CD4-positive, alpha-beta T cell treated with Interferon alpha-2 for 1 hour (primary cell): Measurements from ENCODE around the gene CARM1.

Experiments
- DNase-seq, 2 donors: peaks; one replicate each; pipeline ENCODE4 v3.0.0-alpha.2; 2020 to 2022

Gene CARM1

DNA sequence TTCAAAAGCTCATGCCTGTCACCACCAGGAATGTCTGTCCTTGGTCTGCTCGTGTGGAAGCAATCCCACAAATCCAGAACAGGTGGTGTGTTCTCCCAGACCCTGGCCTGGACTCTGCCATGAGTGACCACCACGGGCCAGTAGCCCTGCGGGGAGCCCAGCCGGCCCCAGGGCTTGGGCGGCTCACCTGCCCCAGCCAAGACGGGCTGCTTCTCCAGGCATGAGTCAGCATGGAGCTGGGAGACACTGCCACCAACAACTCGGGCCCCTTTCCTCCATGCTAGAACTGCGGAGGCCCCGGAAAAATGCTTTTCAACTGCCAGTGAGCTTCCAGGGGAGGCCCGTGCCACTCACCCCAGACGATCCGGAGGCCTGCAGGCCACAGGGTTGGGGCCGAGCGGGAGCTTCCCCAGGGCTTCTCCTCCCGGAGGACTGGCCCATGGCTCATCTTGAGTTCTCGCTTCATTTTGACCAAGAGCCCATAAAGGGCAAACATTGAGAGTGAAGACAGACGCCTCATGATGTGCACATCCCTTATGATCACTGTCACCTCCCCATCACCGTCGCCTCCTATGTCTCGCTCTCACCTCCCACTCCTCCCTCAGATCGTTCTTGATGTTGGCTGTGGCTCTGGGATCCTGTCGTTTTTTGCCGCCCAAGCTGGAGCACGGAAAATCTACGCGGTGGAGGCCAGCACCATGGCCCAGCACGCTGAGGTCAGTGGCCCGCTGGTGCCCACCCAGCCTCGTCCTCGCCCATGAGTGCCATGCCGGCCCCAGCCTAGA, 40.4 kb downstream of the CARM1 start:
- no peak for DNase-seq

DNA sequence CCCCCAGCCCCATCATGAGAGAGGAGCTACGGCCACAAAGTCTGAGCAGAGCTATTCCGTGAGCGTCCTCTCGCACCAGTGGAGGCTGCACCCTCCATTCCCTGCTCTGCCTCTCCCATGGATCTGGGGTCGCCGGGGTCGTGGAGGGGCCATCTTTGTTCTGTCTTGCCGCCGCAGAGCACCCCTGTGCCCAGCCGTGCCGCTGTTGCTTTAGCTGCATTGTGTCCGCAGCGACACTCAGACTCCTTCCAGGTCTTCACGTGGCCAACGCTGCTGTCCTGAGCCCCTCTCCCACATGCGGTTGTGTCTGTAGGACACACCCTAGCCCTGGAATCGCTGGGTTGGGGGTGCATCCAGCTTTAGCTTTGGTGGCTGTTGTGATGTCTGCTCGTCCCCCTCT, 41.3 kb downstream of the CARM1 start:
- no peak for DNase-seq

DNA sequence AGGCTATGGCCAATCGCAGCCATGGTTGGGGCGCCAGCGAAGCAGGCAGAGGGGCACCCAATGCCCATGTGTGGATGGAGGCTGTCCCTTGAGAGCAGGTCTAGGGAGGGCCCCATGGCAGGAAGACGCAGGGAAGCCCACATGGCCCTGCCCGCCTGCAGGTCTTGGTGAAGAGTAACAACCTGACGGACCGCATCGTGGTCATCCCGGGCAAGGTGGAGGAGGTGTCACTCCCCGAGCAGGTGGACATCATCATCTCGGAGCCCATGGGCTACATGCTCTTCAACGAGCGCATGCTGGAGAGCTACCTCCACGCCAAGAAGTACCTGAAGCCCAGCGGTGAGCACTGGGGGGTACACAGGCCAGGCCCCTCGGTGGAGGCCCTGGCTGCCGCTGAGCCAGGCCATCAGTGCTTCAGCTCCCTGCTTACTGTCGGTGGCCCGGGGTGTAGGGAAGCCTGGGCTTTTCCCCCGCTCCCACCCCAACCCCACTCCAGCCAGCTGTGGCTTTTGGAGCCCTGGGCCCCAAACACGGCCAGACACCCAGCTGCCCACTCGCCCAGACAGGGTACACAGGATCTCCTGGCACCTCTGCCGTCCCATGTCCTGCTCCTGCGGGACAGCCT, 42.5 kb downstream of the CARM1 start:
- DNase-seq = no peak

DNA sequence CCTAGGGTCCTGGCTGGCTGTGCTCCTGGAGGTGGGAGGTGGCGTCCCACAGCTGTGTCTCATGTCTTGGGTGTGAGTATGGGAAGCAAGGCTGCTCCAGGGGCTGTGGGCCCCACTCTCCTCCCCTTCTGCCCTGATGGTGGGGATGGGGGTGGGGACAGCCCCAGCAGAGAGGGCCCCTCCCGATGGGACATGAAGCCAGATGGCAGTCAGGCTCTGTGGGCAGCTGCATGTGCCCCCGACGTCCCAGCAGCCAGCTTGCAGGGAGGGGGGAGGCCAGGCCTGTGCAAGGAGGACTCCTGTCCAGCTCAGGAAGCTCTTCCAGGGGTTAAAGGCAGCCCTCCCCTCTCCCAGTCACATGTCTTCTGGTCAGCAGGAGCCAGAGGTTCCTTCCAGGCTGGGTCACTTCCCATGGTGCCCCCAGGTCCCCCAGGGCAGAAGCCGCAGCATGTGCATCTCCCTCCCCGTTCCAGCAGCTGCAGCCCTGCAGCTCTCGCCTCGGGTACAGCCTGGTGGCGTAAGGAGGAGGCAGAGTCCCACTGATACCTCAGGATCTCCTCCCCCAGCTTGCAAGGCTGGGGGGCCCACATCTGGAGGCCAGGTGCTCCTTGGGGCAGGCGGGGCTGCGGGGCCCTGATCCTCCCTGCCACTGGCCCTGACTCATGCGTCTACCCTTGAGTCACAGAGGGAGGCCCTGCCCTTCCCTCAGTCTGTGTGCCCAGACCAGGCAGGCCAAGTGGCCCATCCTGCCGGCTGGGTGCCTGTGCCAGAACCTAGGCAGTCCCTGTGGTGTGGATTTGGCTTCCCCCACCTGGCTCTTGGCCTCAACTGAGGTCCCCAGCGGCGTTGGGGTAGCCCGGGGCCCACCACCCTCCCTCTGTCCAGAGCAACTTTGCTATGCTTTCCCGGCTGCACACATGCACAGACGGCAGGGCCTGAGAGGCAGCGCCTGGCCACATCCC, 44.1 kb downstream of the CARM1 start:
- no peak for DNase-seq

DNA sequence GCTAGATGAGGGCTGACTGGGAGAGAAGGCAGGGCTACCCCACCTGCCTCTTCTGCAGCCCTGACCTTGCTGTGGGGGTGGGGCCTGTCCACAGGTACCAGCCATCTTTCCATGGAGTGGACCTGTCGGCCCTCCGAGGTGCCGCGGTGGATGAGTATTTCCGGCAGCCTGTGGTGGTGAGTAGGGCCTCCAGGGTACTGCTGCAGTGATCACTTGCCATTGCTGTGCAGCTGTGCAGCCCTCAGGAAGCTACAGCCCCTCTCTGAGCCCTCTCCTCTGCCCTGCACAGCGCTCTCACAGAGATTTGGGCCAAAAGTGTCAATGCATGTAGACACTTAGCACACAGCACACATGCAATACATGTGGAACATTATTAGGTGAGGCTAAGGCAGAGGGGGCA, 45.2 kb downstream of the CARM1 start:
- DNase-seq = no peak

DNA sequence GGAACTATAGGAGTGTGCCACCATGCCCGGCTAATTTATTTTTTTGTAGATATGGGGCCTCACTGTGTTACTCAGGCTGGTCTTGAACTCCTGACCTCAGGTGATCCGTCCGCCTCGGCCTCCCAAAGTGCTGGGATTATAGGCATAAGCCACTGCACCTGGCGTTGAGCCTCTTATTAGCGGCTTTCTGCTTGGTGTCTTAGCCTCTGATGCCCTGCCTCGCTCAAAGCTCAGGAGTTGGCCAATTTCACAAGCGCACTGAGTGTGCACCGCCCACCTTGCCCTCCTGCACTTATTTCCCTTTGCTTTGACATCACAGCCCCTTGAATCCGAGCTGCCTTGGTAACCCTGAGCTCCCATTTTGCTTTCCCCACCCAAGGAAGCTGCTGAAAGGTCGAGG, 47.0 kb downstream of the CARM1 start:
- no peak for DNase-seq

DNA sequence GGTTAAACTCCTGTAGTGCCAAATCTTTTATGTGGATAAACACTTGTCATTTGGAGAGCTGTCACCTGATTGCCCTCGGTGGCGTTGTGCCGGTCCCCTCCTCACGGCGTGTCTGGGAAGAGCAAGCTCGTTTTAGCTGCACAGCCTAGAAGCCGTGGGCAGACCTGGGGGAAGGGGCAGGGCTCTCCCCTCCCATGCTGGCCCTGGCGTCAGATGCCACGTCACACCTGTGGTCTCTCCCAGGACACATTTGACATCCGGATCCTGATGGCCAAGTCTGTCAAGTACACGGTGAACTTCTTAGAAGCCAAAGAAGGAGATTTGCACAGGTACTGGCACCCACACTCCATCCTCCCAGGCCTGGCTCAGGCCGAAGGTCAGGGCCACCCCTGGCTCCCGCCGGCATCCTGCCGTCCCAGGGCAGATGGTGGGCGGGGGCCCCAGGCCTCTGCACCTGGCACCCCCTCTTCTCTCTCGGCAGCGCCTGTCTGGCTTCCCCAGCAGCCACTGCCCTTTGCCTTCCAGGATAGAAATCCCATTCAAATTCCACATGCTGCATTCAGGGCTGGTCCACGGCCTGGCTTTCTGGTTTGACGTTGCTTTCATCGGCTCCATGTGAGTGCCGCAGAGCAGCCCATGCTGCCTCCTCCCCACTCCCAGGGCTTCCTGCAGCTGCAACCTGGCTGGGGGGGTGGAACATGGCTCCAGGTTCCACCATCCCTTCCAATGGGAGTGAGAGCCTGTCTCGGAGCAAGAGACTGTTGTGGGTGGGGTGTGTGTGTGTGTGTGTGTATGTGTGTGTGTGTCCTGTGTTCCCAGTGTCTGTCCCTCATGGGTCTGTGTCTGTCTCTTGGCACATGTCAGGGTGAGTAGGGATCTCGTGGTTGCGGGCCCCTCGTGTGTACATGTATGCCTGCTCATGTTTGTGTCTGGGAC, 48.3 kb downstream of the CARM1 start:
- DNase-seq = no peak

DNA sequence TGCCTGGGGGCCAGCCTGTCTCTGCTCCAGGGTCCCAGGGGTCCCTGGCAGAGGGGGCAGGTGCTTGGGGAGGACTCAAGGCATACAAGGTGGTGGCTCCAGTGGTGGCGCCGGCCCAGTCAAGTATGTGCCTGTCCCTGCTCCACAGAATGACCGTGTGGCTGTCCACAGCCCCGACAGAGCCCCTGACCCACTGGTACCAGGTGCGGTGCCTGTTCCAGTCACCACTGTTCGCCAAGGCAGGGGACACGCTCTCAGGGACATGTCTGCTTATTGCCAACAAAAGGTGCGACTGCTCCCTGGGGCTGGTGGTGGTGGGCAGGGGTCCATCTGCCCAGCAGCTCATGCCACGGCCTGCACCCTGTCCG, 48.9 kb downstream of the CARM1 start:
- no peak for DNase-seq

DNA sequence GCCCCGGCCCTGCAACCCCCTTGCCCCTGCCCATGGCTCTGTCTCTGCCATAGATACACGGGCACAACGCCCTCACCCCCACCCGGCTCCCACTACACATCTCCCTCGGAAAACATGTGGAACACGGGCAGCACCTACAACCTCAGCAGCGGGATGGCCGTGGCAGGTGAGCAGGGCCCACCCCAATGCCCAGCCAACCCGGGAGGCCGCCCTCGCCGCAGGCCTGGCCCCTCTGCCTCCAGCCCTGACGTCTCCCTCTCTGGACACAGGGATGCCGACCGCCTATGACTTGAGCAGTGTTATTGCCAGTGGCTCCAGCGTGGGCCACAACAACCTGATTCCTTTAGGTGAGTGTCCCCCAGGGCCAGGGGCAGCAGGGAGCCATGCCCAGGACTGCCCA, 49.4 kb downstream of the CARM1 start:
- no peak for DNase-seq

DNA sequence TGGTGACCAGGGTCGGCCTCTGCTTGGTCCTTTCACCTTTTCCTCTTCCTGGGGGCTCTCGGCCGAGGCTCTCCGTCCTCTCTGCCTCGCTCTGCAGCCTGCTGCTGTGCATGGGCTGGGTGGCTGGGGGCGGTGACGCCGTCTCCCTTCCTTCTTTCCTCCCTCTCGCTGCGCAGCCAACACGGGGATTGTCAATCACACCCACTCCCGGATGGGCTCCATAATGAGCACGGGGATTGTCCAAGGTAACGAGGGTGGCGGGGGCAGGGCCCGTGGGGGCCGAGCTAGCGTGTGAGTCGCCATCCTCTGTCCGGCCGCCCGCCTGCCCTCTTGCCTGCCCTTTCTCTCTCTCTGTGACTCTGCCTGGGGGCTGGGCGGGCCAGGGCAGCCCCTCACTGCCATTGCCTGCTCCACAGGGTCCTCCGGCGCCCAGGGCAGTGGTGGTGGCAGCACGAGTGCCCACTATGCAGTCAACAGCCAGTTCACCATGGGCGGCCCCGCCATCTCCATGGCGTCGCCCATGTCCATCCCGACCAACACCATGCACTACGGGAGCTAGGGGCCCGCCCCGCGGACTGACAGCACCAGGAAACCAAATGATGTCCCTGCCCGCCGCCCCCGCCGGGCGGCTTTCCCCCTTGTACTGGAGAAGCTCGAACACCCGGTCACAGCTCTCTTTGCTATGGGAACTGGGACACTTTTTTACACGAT, 50.0 kb downstream of the CARM1 start:
- no peak for DNase-seq

DNA sequence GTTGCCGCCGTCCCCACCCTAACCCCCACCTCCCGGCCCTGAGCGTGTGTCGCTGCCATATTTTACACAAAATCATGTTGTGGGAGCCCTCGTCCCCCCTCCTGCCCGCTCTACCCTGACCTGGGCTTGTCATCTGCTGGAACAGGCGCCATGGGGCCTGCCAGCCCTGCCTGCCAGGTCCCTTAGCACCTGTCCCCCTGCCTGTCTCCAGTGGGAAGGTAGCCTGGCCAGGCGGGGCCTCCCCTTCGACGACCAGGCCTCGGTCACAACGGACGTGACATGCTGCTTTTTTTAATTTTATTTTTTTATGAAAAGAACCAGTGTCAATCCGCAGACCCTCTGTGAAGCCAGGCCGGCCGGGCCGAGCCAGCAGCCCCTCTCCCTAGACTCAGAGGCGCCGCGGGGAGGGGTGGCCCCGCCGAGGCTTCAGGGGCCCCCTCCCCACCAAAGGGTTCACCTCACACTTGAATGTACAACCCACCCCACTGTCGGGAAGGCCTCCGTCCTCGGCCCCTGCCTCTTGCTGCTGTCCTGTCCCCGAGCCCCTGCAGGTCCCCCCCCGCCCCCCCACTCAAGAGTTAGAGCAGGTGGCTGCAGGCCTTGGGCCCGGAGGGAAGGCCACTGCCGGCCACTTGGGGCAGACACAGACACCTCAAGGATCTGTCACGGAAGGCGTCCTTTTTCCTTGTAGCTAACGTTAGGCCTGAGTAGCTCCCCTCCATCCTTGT, 50.7 kb downstream of the CARM1 start:
- DNase-seq = no peak

DNA sequence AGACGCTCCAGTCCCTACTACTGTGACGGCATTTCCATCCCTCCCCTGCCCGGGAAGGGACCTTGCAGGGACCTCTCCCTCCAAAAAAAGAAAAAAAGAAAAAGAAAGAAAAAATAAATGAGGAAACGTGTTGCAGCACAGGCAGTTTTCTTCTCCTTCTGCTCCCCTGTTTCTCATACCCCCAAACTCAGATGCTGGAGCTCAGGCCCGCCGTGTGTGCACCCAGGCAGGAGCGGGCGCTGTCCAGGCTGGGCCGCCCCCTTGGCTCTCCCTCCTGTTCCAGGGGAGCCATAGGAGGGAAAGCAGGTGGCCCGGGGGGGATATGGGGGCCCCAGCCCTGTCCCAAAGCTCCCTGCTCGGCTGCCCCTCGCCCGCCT, 51.3 kb downstream of the CARM1 start:
- DNase-seq = no peak

DNA sequence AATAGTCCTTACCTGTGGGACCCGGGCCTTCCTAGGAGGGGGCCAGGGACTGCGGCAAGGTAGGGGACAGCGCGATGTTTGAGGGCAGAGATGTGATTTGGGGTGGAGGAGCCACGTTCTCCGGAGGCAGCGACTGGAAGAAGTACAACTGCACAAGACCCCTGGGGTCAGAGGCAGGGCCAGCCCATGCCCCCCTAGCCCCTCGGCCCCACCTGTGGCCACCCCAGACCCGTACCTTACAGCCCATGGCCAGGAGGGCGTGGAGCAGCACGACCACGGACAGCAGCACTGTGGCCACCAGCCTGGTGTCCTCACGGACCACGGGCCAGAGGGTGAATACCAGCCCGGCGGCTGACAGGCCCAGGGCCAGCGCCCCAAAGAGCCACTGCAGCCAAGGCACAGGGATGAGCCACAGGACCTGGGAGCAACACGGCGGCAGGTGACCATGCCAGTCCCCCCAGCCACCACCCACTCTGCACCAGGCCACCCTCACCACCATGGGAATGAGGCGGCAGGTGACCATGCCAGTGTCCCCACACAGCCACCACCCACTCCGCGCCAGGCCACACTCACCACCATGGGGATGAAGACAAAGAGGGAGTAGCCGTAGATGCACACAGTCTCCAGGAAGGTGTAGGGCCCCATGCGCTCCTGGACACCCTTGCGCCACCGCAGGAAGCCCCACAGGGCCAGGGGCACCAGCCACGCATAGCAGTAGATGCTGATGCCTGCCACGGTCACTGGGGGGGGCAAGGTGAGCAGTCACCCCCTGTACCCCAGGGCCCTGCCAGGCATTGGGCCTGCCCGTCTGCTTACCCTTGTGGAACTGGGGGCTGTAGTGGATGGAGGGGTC, 52.1 kb downstream of the CARM1 start:
- no peak for DNase-seq

DNA sequence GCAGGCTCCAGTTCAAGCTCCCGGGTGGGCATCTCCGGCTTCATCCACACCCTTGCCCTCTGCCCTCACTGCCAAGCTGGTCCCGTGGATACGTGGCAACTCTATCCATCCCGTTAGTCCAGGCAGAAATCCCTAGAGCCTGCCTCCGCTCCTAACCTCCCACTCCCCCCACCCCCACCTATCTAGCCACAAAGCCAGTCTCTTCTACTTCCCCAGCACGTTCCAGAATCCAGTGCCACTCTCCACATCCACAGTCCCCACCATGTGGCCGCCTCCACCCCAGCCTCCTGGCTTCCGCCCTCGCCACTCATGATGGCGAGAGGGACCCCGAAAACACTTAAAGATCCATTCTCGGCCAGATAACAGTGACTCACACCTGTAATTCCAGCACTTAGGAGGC, 53.2 kb downstream of the CARM1 start:
- no peak for DNase-seq

DNA sequence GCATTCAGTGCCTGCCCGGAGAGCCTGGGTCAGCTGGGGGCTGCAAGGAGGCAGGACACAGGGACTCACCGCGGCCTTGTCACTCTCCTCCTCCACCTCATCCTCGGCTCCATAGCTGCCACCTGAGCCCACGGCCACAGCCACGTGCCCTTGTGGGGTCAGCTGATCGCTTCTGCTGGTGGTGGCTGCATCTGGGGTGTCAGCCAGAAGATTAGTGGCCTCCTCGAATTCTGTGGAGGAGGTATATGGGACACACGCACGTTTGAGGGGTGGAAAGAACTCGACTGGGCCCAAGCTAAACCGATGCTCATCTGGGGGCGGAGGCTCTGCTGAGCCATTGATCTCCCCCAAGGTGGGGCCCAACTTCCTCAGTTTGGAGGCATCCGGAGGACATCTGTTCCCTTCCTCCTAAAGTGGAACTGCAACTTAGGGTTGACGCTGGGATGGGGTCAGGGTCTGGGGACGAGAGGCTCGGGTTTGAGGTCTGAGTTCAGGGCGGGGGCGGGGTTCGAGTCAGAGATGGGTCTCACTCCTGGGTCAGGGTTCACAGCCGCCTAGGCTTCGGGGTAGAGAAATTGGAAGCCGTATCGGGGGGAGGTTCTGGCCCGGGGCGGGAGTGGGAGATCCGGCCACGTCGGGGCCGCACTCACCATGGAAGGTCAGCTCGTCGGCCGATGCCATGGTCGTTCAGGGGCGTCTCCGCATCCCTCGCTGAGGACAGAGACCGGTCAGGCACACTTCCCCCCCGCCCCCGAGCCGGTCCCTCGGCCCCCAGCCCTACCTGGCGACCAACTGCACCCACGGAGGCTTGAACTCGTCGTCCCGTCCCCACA, 56.6 kb downstream of the CARM1 start:
- DNase-seq = peak in 1 of 2 donors; percentile 13

DNA sequence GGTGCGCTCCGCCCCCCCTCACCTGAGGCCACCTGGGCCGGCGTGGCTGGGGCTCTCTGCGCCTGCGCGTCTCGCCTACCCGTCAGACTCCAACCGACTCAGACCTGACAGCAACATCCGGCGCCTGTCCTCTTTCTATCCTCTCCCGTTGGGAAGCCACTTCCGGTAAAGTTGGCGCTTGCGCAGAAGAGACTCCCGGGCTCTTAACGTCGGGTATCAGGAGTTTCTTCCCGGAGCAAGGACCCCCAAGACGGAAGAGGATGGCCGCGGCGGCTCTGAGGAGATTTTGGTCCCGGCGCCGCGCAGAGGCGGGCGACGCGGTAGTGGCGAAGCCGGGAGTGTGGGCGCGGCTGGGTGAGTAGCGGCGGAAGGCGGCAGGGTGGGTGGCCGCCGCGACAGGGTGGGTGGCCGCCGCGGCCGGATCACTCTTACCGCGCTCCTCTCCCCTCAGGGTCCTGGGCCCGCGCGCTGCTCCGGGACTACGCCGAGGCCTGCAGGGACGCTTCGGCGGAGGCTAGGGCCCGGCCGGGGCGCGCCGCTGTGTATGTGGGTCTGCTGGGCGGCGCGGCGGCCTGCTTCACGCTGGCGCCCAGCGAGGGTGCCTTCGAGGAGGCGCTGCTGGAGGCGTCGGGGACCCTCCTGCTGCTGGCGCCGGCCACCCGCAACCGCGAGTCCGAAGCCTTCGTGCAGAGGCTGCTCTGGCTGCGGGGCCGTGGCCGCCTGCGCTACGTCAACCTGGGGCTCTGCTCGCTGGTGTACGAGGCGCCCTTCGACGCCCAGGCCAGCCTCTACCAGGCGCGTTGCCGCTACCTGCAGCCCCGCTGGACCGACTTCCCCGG, 57.4 kb downstream of the CARM1 start, which contains the start of the genes TIMM29 and YIPF2:
Gene TIMM29 (plus strand): TSS at position 249 of the 839 bp plus-strand sequence. CDS start 12 bp downstream, at position 261.
Gene YIPF2 (minus strand): TSS at position 77 of the 839 bp plus-strand sequence. CDS start 229 bp downstream, outside the sequence.
- DNase-seq = peak; percentile 96

DNA sequence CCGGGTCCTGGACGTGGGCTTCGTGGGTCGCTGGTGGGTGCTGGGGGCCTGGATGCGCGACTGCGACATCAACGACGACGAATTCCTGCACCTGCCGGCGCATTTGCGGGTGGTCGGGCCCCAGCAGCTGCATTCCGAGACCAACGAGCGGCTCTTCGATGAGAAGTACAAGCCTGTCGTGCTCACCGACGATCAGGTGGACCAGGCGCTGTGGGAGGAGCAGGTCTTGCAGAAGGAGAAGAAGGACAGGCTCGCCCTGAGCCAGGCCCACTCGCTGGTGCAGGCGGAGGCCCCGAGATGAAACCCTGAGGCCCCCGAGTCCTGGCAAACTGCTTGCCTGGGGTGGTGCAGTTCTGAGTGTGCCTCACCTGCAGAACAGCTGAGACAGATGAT, 58.0 kb downstream of the CARM1 start:
- DNase-seq = no peak
